ENCODE results near the gene ITGA5. TPM values are rescaled to one million over a fixed set of nuclear protein-coding genes. Genes with fewer than 3 reads are reported as not detected.

The ITGA5 gene
- total RNA-seq, 1 donor from 2014 or later: 688 TPM

- Mint-ChIP-seq H3K4me1 (ENCODE audit: unreplicated experiment) (peaks cover 43% of the 10 kb centered on the region), H3K36me3 (ENCODE audit: low read depth, unreplicated experiment) (no peaks in the 10 kb centered on the region), H3K27me3 (ENCODE audit: unreplicated experiment) (peaks cover 7% of the 10 kb centered on the region), H3K4me3 (ENCODE audit: unreplicated experiment) (no peak within 1 kb of the TSS), H3K9me3 (ENCODE audit: unreplicated experiment) (no peaks in the 10 kb centered on the region), H3K27ac (ENCODE audit: unreplicated experiment) (no peak within 1 kb of the TSS)
- no peak for TF ChIP-seq CTCF (IDR thresholded peaks at IDR 0.05; ENCODE audit: unreplicated experiment)
- DNase-seq (ENCODE audit: low spot score): no peak
Observed at GRCh38 chr12:54364413-54364812, 54.7 kb downstream of the ITGA5 start, which contains the start of gene GPR84. Gene GPR84, minus strand, starts transcription at chr12:54364486. Its CDS starts 635 bp downstream, at chr12:54363851.

- Mint-ChIP-seq H3K4me1 (ENCODE audit: unreplicated experiment) (peaks cover 35% of the 10 kb centered on the region), H3K27me3 (ENCODE audit: unreplicated experiment) (peaks cover 4% of the 10 kb centered on the region), H3K36me3 (ENCODE audit: low read depth, unreplicated experiment) (no peaks in the 10 kb centered on the region), H3K4me3 (ENCODE audit: unreplicated experiment) (no peak overlapping the region), H3K9me3 (ENCODE audit: unreplicated experiment) (no peaks in the 10 kb centered on the region), H3K27ac (ENCODE audit: unreplicated experiment) (no peak overlapping the region)
- DNase-seq (ENCODE audit: low spot score): no peak
- no peak for TF ChIP-seq CTCF (IDR thresholded peaks at IDR 0.05; ENCODE audit: unreplicated experiment)
Observed at GRCh38 chr12:54363618-54364017, 55.4 kb downstream of the ITGA5 start.

- no peaks in the 10 kb centered on the region for H3K36me3 Mint-ChIP-seq (ENCODE audit: low read depth, unreplicated experiment)
- no peak overlapping the region for H3K4me3 Mint-ChIP-seq (ENCODE audit: unreplicated experiment)
- TF ChIP-seq CTCF (IDR thresholded peaks at IDR 0.05; ENCODE audit: unreplicated experiment): no peak
- H3K9me3 Mint-ChIP-seq (ENCODE audit: unreplicated experiment): no peaks in the 10 kb centered on the region
- no peak for DNase-seq (ENCODE audit: low spot score)
- no peak overlapping the region for H3K27ac Mint-ChIP-seq (ENCODE audit: unreplicated experiment)
- H3K27me3 Mint-ChIP-seq (ENCODE audit: unreplicated experiment): peaks cover 4% of the 10 kb centered on the region
- H3K4me1 Mint-ChIP-seq (ENCODE audit: unreplicated experiment): peaks cover 30% of the 10 kb centered on the region
Observed at GRCh38 chr12:54363047-54363446, 56.0 kb downstream of the ITGA5 start.

GRCh38 chr12:54360717-54361456 lies 58.2 kb downstream of the ITGA5 start:
- Mint-ChIP-seq H3K9me3 (ENCODE audit: unreplicated experiment) (no peaks in the 10 kb centered on the region), H3K4me3 (ENCODE audit: unreplicated experiment) (no peak overlapping the region), H3K36me3 (ENCODE audit: low read depth, unreplicated experiment) (no peaks in the 10 kb centered on the region), H3K27me3 (ENCODE audit: unreplicated experiment) (peaks cover 5% of the 10 kb centered on the region), H3K4me1 (ENCODE audit: unreplicated experiment) (peaks cover 34% of the 10 kb centered on the region), H3K27ac (ENCODE audit: unreplicated experiment) (peak overlapping the region; percentile 82)
- peak; percentile 60 for TF ChIP-seq CTCF (IDR thresholded peaks at IDR 0.05; ENCODE audit: unreplicated experiment)
- DNase-seq (ENCODE audit: low spot score): peak; percentile 83

GRCh38 chr12:54359762-54360351 lies 59.2 kb downstream of the ITGA5 start:
- H3K4me3 Mint-ChIP-seq (ENCODE audit: unreplicated experiment): no peak overlapping the region
- no peak for TF ChIP-seq CTCF (IDR thresholded peaks at IDR 0.05; ENCODE audit: unreplicated experiment)
- no peaks in the 10 kb centered on the region for H3K9me3 Mint-ChIP-seq (ENCODE audit: unreplicated experiment)
- peaks cover 10% of the 10 kb centered on the region for H3K27me3 Mint-ChIP-seq (ENCODE audit: unreplicated experiment)
- no peaks in the 10 kb centered on the region for H3K36me3 Mint-ChIP-seq (ENCODE audit: low read depth, unreplicated experiment)
- H3K4me1 Mint-ChIP-seq (ENCODE audit: unreplicated experiment): peaks cover 44% of the 10 kb centered on the region
- peak overlapping the region; percentile 82 for H3K27ac Mint-ChIP-seq (ENCODE audit: unreplicated experiment)
- no peak for DNase-seq (ENCODE audit: low spot score)

Data from endothelial cell (in vitro differentiated cells).